ENCODE data around the gene TGFBR3. TPM values are rescaled to one million over a fixed set of nuclear protein-coding genes. Genes with fewer than 3 reads are reported as not detected.

Gene TGFBR3
- total RNA-seq, 1 donor from 2014 or later, result 4.9 TPM

- Mint-ChIP-seq H3K4me1 (ENCODE audit: low read depth) (no peaks in the 10 kb centered on the region), H3K27me3 (no peaks in the 10 kb centered on the region), H3K36me3 (ENCODE audit: insufficient read depth) (no peaks in the 10 kb centered on the region), H3K4me3 (ENCODE audit: low read depth) (no peak overlapping the region), H3K27ac (no peak overlapping the region), H3K9me3 (ENCODE audit: low read depth) (peaks cover 11% of the 10 kb centered on the region)
- no peak for DNase-seq (ENCODE audit: low spot score, unreplicated experiment)
- TF ChIP-seq, protein P1, sequence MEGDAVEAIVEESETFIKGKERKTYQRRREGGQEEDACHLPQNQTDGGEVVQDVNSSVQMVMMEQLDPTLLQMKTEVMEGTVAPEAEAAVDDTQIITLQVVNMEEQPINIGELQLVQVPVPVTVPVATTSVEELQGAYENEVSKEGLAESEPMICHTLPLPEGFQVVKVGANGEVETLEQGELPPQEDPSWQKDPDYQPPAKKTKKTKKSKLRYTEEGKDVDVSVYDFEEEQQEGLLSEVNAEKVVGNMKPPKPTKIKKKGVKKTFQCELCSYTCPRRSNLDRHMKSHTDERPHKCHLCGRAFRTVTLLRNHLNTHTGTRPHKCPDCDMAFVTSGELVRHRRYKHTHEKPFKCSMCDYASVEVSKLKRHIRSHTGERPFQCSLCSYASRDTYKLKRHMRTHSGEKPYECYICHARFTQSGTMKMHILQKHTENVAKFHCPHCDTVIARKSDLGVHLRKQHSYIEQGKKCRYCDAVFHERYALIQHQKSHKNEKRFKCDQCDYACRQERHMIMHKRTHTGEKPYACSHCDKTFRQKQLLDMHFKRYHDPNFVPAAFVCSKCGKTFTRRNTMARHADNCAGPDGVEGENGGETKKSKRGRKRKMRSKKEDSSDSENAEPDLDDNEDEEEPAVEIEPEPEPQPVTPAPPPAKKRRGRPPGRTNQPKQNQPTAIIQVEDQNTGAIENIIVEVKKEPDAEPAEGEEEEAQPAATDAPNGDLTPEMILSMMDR (IDR thresholded peaks at IDR 0.05; ENCODE audit: unreplicated experiment), result no peak
These were observed 248.4 kb downstream of the TGFBR3 start for GRCh38 chr1:91637539-91637994.

- Mint-ChIP-seq H3K4me3 (ENCODE audit: low read depth) (no peak overlapping the region), H3K27ac (no peak overlapping the region), H3K9me3 (ENCODE audit: low read depth) (peaks cover 3% of the 10 kb centered on the region), H3K4me1 (ENCODE audit: low read depth) (no peaks in the 10 kb centered on the region), H3K27me3 (no peaks in the 10 kb centered on the region), H3K36me3 (ENCODE audit: insufficient read depth) (no peaks in the 10 kb centered on the region)
- TF ChIP-seq, protein P1 (IDR thresholded peaks at IDR 0.05; ENCODE audit: unreplicated experiment), result no peak
- DNase-seq (ENCODE audit: low spot score, unreplicated experiment), result no peak
These were observed 250.2 kb downstream of the TGFBR3 start for GRCh38 chr1:91635763-91636162.

- Mint-ChIP-seq H3K36me3 (ENCODE audit: insufficient read depth) (no peaks in the 10 kb centered on the region), H3K27ac (no peak overlapping the region), H3K9me3 (ENCODE audit: low read depth) (no peaks in the 10 kb centered on the region), H3K4me3 (ENCODE audit: low read depth) (no peak overlapping the region), H3K27me3 (no peaks in the 10 kb centered on the region), H3K4me1 (ENCODE audit: low read depth) (no peaks in the 10 kb centered on the region)
- TF ChIP-seq, protein P1 (IDR thresholded peaks at IDR 0.05; ENCODE audit: unreplicated experiment), result no peak
- DNase-seq (ENCODE audit: low spot score, unreplicated experiment), result no peak
These were observed 252.5 kb downstream of the TGFBR3 start for GRCh38 chr1:91633438-91633837.

GRCh38 chr1:91631718-91632330 lies 254.1 kb downstream of the TGFBR3 start:
- no peaks in the 10 kb centered on the region for H3K9me3 Mint-ChIP-seq (ENCODE audit: low read depth)
- no peak for DNase-seq (ENCODE audit: low spot score, unreplicated experiment)
- H3K27ac Mint-ChIP-seq, result peak overlapping the region; percentile 32
- H3K4me1 Mint-ChIP-seq (ENCODE audit: low read depth), result no peaks in the 10 kb centered on the region
- TF ChIP-seq, protein P1 (IDR thresholded peaks at IDR 0.05; ENCODE audit: unreplicated experiment), result no peak
- H3K36me3 Mint-ChIP-seq (ENCODE audit: insufficient read depth), result no peaks in the 10 kb centered on the region
- no peak overlapping the region for H3K4me3 Mint-ChIP-seq (ENCODE audit: low read depth)
- H3K27me3 Mint-ChIP-seq, result no peaks in the 10 kb centered on the region

DNA sequence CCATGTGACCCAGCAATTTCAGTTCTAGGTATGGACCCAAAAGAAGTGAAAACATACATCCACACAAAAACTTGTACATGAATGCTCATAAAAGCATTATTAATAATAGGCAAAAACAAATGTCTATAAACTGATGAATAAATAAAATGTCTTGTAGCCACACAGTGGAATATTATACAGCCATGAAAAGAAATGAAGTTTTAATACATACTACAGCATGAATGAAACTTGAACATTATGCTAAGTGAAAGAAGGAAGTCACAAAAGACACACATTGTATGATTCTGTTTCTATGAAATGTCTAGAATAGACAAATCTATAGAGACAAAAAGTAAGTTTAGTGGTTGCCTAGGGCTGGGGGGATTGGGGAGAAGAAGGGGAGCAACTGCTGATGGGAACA lies 255.1 kb downstream of the TGFBR3 start:
- H3K4me1 Mint-ChIP-seq (ENCODE audit: low read depth), result no peaks in the 10 kb centered on the region
- H3K9me3 Mint-ChIP-seq (ENCODE audit: low read depth), result no peaks in the 10 kb centered on the region
- no peak overlapping the region for H3K27ac Mint-ChIP-seq
- no peak overlapping the region for H3K4me3 Mint-ChIP-seq (ENCODE audit: low read depth)
- H3K27me3 Mint-ChIP-seq, result no peaks in the 10 kb centered on the region
- no peaks in the 10 kb centered on the region for H3K36me3 Mint-ChIP-seq (ENCODE audit: insufficient read depth)
- DNase-seq (ENCODE audit: low spot score, unreplicated experiment), result no peak
- TF ChIP-seq, protein P1 (IDR thresholded peaks at IDR 0.05; ENCODE audit: unreplicated experiment), result no peak

Other genes with a start within 250 kb of the TGFBR3 start
- not detected in 2 replicates for gene BRDT, start 63.2 kb upstream of the TGFBR3 start, total RNA-seq
- 0.65 and 0.95 TPM in 2 replicates for gene EPHX4, start 143.8 kb upstream of the TGFBR3 start, total RNA-seq
- not detected in 2 replicates for gene SETSIP, start 189.3 kb upstream of the TGFBR3 start, total RNA-seq
- 7.7 and 8.2 TPM in 2 replicates for gene BTBD8, start 194.2 kb upstream of the TGFBR3 start, total RNA-seq

Measured in progenitor cell of endocrine pancreas (in vitro differentiated cells).